ENCODE results near the gene LCNL1. TPM values are rescaled to one million over a fixed set of nuclear protein-coding genes. Genes with fewer than 3 reads are reported as not detected.
A peak's percentile ranks its signal among the peaks of the same experiment; 100 is the strongest.

The LCNL1 gene
- total and polyA plus RNA-seq, 2 of the 13 experiments (the other 11 are each of a cell fraction or from before 2014, with no cell fraction given), result not detected

DNA sequence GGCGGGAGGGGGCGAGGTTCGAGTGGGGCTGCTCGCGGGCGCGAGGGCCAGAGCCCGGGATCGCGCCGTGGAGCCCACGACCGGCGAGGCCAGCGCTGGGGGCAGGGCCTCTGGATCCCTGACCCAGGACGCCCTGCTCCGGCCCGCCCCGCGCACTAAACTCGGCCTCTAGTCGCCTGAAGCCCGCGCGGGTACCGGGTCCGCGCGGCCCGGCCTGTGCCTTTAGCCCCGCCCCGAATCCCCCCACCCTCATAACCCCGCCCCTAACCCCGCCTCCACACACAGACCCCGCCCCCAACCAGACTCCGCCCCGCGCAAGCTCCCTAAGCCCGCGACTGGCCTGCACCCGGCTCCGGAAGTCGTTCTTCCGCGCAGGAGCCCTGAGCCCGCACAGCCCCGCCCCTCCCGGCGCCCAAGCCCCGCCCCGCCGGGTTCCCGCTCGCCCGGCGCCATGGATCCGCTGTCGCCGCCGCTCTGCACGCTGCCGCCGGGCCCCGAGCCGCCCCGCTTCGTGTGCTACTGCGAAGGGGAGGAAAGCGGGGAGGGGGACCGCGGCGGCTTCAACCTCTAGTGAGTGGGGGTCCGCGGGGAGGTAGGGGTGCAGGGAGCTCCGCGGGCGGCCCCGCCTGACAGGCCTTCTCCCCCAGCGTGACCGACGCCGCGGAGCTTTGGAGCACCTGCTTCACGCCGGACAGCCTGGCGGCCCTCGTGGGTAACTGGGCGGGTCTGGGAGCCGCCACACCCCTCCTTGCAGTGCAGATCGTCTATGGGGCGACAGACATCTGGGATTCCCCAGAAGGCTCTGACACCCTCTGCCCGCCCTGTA lies 9.4 kb downstream of the LCNL1 start, which contains the start of gene PAXX (continued):
- TF ChIP-seq, protein P1, sequence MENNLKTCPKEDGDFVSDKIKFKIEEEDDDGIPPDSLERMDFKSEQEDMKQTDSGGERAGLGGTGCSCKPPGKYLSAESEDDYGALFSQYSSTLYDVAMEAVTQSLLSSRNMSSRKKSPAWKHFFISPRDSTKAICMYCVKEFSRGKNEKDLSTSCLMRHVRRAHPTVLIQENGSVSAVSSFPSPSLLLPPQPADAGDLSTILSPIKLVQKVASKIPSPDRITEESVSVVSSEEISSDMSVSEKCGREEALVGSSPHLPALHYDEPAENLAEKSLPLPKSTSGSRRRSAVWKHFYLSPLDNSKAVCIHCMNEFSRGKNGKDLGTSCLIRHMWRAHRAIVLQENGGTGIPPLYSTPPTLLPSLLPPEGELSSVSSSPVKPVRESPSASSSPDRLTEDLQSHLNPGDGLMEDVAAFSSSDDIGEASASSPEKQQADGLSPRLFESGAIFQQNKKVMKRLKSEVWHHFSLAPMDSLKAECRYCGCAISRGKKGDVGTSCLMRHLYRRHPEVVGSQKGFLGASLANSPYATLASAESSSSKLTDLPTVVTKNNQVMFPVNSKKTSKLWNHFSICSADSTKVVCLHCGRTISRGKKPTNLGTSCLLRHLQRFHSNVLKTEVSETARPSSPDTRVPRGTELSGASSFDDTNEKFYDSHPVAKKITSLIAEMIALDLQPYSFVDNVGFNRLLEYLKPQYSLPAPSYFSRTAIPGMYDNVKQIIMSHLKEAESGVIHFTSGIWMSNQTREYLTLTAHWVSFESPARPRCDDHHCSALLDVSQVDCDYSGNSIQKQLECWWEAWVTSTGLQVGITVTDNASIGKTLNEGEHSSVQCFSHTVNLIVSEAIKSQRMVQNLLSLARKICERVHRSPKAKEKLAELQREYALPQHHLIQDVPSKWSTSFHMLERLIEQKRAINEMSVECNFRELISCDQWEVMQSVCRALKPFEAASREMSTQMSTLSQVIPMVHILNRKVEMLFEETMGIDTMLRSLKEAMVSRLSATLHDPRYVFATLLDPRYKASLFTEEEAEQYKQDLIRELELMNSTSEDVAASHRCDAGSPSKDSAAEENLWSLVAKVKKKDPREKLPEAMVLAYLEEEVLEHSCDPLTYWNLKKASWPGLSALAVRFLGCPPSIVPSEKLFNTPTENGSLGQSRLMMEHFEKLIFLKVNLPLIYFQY (CRISPR knock-in tag; IDR thresholded peaks at IDR 0.05; ENCODE audit: borderline replicate concordance), result no peak
- TF ChIP-seq, protein P2, sequence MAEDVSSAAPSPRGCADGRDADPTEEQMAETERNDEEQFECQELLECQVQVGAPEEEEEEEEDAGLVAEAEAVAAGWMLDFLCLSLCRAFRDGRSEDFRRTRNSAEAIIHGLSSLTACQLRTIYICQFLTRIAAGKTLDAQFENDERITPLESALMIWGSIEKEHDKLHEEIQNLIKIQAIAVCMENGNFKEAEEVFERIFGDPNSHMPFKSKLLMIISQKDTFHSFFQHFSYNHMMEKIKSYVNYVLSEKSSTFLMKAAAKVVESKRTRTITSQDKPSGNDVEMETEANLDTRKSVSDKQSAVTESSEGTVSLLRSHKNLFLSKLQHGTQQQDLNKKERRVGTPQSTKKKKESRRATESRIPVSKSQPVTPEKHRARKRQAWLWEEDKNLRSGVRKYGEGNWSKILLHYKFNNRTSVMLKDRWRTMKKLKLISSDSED (CRISPR knock-in tag; IDR thresholded peaks at IDR 0.05), result no peak
- TF ChIP-seq SMC3 (IDR thresholded peaks at IDR 0.05; ENCODE audit: low read length), result no peak
- TF ChIP-seq EHMT2 (IDR thresholded peaks at IDR 0.05; ENCODE audit: borderline replicate concordance, low read depth, low read length), result no peak
- peak; percentile 42; the same call in 1 of the 2 replicates for TF ChIP-seq ZNF605 (CRISPR knock-in tag; IDR thresholded peaks at IDR 0.05)
- no peak for TF ChIP-seq ZNF790 (CRISPR knock-in tag; IDR thresholded peaks at IDR 0.05; ENCODE audit: borderline replicate concordance)
- TF ChIP-seq THAP11 (CRISPR knock-in tag; IDR thresholded peaks at IDR 0.05), result 0 out of 2 replicates have a peak, but pooled peaks have one; percentile 21
- TF ChIP-seq KLF16 (CRISPR knock-in tag; IDR thresholded peaks at IDR 0.05), result no peak
- TF ChIP-seq, protein P3, sequence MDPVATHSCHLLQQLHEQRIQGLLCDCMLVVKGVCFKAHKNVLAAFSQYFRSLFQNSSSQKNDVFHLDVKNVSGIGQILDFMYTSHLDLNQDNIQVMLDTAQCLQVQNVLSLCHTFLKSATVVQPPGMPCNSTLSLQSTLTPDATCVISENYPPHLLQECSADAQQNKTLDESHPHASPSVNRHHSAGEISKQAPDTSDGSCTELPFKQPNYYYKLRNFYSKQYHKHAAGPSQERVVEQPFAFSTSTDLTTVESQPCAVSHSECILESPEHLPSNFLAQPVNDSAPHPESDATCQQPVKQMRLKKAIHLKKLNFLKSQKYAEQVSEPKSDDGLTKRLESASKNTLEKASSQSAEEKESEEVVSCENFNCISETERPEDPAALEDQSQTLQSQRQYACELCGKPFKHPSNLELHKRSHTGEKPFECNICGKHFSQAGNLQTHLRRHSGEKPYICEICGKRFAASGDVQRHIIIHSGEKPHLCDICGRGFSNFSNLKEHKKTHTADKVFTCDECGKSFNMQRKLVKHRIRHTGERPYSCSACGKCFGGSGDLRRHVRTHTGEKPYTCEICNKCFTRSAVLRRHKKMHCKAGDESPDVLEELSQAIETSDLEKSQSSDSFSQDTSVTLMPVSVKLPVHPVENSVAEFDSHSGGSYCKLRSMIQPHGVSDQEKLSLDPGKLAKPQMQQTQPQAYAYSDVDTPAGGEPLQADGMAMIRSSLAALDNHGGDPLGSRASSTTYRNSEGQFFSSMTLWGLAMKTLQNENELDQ (CRISPR knock-in tag; IDR thresholded peaks at IDR 0.05; ENCODE audit: borderline replicate concordance), result no peak
- 0 out of 2 replicates have a peak, but pooled peaks have one; percentile 36 for TF ChIP-seq ZNF552 (CRISPR knock-in tag; IDR thresholded peaks at IDR 0.05; ENCODE audit: borderline replicate concordance)
- TF ChIP-seq NR2C2 (CRISPR knock-in tag; IDR thresholded peaks at IDR 0.05; ENCODE audit: borderline replicate concordance), result no peak
- TF ChIP-seq, protein P4, sequence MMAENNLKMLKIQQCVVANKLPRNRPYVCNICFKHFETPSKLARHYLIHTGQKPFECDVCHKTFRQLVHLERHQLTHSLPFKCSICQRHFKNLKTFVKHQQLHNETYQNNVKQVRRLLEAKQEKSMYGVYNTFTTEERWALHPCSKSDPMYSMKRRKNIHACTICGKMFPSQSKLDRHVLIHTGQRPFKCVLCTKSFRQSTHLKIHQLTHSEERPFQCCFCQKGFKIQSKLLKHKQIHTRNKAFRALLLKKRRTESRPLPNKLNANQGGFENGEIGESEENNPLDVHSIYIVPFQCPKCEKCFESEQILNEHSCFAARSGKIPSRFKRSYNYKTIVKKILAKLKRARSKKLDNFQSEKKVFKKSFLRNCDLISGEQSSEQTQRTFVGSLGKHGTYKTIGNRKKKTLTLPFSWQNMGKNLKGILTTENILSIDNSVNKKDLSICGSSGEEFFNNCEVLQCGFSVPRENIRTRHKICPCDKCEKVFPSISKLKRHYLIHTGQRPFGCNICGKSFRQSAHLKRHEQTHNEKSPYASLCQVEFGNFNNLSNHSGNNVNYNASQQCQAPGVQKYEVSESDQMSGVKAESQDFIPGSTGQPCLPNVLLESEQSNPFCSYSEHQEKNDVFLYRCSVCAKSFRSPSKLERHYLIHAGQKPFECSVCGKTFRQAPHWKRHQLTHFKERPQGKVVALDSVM (CRISPR knock-in tag; IDR thresholded peaks at IDR 0.05), result no peak
- TF ChIP-seq ZNF33A (CRISPR knock-in tag; IDR thresholded peaks at IDR 0.05; ENCODE audit: borderline replicate concordance), result no peak
- TF ChIP-seq GTF3A (CRISPR knock-in tag; conservative IDR thresholded peaks at IDR 0.05), result no peak
- TF ChIP-seq ZKSCAN8 (CRISPR knock-in tag; IDR thresholded peaks at IDR 0.05; ENCODE audit: borderline replicate concordance), result no peak
- no peak for TF ChIP-seq FOSL1 (CRISPR knock-in tag; IDR thresholded peaks at IDR 0.05; ENCODE audit: borderline replicate concordance)
- no peak; the same call in 1 of the 2 replicates for TF ChIP-seq ETV5 (CRISPR knock-in tag; IDR thresholded peaks at IDR 0.05; ENCODE audit: borderline replicate concordance)
- no peak for TF ChIP-seq MATR3 (CRISPR knock-in tag; IDR thresholded peaks at IDR 0.05)
